H1 (cell line): ENCODE results near the gene VIT. TPM values are rescaled to one million over a fixed set of nuclear protein-coding genes. Genes with fewer than 3 reads are reported as not detected.

ENCODE experiments used
- CTCF ChIA-PET: fragments of 300-600 bp; sonication (Branson Sonifier 250); formaldehyde crosslinking; loops from one replicate; lab custom pipeline; 2021; ENCODE audit not compliant: partially characterized antibody; lab: Charles Lee
- POLR2A ChIA-PET: fragments of 300-600 bp; sonication (Branson Sonifier 250); formaldehyde crosslinking; loops from one replicate; lab custom pipeline; 2021; ENCODE audit warnings: inconsistent platforms; ENCODE audit not compliant: partially characterized antibody; lab: Charles Lee
- DNase-seq, 2 experiments: peaks; one replicate each; pipeline versions ENCODE4 v3.0.0 to v3.0.0-alpha.2; 2010 to 2022; ENCODE audit warnings: low spot score in 2 of 2, low read depth in 1 of 2, mixed read lengths in 1 of 2
- FAIRE-seq: peaks from 2 replicates; lab custom pipeline; 2011; peaks lifted over from hg19 to GRCh38; lab: Jason Lieb, UNC
- H2AFZ ChIP-seq: 2 replicates; pipeline ENCODE4 v1.8.1; 2012; ENCODE audit warnings: low read length, inconsistent platforms
- H2AK5ac ChIP-seq: 2 replicates; pipeline ENCODE4 v1.6.1; 2013; ENCODE audit warnings: low read depth, low read length
- H2BK120ac ChIP-seq: replicated peaks from 2 replicates; pipeline ENCODE3; 2013; ENCODE audit warnings: low read depth, low read length, inconsistent platforms
- H2BK12ac ChIP-seq: 2 replicates; pipeline ENCODE4 v1.6.1; 2013; ENCODE audit warnings: low read depth, low read length
- H2BK15ac ChIP-seq: 2 replicates; pipeline ENCODE4 v1.6.1; 2013; ENCODE audit warnings: low read length
- H2BK20ac ChIP-seq: 2 replicates; pipeline ENCODE4 v1.6.1; 2013; ENCODE audit warnings: low read length
- H2BK5ac ChIP-seq: 2 replicates; pipeline ENCODE4 v1.6.1; 2013; ENCODE audit warnings: low read depth, low read length
- H3K14ac ChIP-seq: 2 replicates; pipeline ENCODE4 v1.6.1; 2013; ENCODE audit warnings: inconsistent platforms; ENCODE audit not compliant: insufficient read length
- H3K18ac ChIP-seq: 2 replicates; pipeline ENCODE4 v1.6.1; 2013; ENCODE audit warnings: low read length; ENCODE audit errors: extremely low read depth
- H3K23ac ChIP-seq: 2 replicates; pipeline ENCODE4 v1.6.1; 2013; ENCODE audit warnings: inconsistent platforms; ENCODE audit not compliant: insufficient read length
- H3K23me2 ChIP-seq: 2 replicates; pipeline ENCODE4 v1.6.1; 2013; ENCODE audit warnings: low read depth, low read length
- H3K27ac ChIP-seq: 2 replicates; pipeline ENCODE4 v1.6.1; 2011; ENCODE audit warnings: low read depth, low read length, inconsistent platforms
- H3K27me3 ChIP-seq, 4 experiments: replicated peaks in 1 of 4; 1 replicate in 1 of 4; 2 replicates in 3 of 4; pipeline versions ENCODE4 v1.6.1 to v1.8.1; 2011 to 2013; ENCODE audit warnings: low read length in 3 of 4, mild to moderate bottlenecking in 3 of 4, inconsistent platforms in 2 of 4, mixed read lengths in 2 of 4, moderate library complexity in 1 of 4; ENCODE audit not compliant: control insufficient read depth in 3 of 4, insufficient read depth in 3 of 4; ENCODE audit errors: extremely low read depth in 1 of 4
- H3K36me3 ChIP-seq, 4 experiments: 2 replicates each; pipeline versions ENCODE4 v1.6.1 to v1.8.1; 2011 to 2013; ENCODE audit warnings: mild to moderate bottlenecking in 4 of 4, low read length in 3 of 4, moderate library complexity in 2 of 4, control low read depth in 1 of 4, inconsistent platforms in 1 of 4; ENCODE audit not compliant: insufficient read depth in 4 of 4, control insufficient read depth in 2 of 4
- H3K4ac ChIP-seq: replicated peaks from 2 replicates; pipeline ENCODE3; 2013; ENCODE audit warnings: low read length, low read depth, mixed read lengths, inconsistent platforms; ENCODE audit not compliant: insufficient read length
- H3K4me1 ChIP-seq, 4 experiments: replicated peaks in 1 of 4; 1 replicate in 1 of 4; 2 replicates in 3 of 4; pipeline versions ENCODE4 v1.6.1 to v1.8.1; 2011 to 2013; ENCODE audit warnings: low read length in 3 of 4, inconsistent platforms in 2 of 4, mixed read lengths in 1 of 4; ENCODE audit not compliant: insufficient read depth in 4 of 4, control insufficient read depth in 3 of 4
- H3K4me2 ChIP-seq, 2 experiments: 2 replicates each; pipeline versions ENCODE4 v1.6.1 to v1.8.1; 2011 to 2013; ENCODE audit warnings: low read depth in 2 of 2, low read length in 2 of 2, control low read depth in 1 of 2, inconsistent platforms in 1 of 2, mild to moderate bottlenecking in 1 of 2; ENCODE audit not compliant: insufficient read depth in 1 of 2
- H3K4me3 ChIP-seq, 4 experiments: fragments of 200-600, 300-600 bp in 1 of 4; sonication (generic), shearing (Covaris generic), sonication (Bioruptor Twin) in 1 of 4; 2 replicates each; pipeline versions ENCODE4 v1.5.1 to v1.8.1; 2011 to 2016; ENCODE audit warnings: low read length in 4 of 4, low read depth in 3 of 4, control low read depth in 2 of 4, inconsistent platforms in 2 of 4, mild to moderate bottlenecking in 2 of 4, mixed read lengths in 1 of 4, moderate library complexity in 1 of 4; ENCODE audit not compliant: insufficient read depth in 2 of 4; ENCODE audit errors: extremely low read depth in 1 of 4
- H3K56ac ChIP-seq: replicated peaks from 2 replicates; pipeline ENCODE3; 2013; ENCODE audit warnings: low read depth, mild to moderate bottlenecking, mixed read lengths, low read length, inconsistent platforms; ENCODE audit not compliant: insufficient read length
- H3K79me1 ChIP-seq: 2 replicates; pipeline ENCODE4 v1.6.1; 2013; ENCODE audit warnings: low read depth, low read length, control low read depth
- H3K79me2 ChIP-seq, 2 experiments: 2 replicates each; pipeline versions ENCODE4 v1.6.1 to v1.8.1; 2012 to 2013; ENCODE audit warnings: low read length in 2 of 2, mild to moderate bottlenecking in 2 of 2, inconsistent platforms in 1 of 2; ENCODE audit not compliant: insufficient read depth in 2 of 2, control insufficient read depth in 1 of 2
- H3K9ac ChIP-seq, 4 experiments: replicated peaks in 1 of 4; 1 replicate in 1 of 4; 2 replicates in 3 of 4; pipeline versions ENCODE4 v1.6.1 to v1.8.1; 2011 to 2013; ENCODE audit warnings: low read depth in 3 of 4, low read length in 3 of 4, control low read depth in 2 of 4, mild to moderate bottlenecking in 2 of 4, moderate library complexity in 2 of 4, inconsistent platforms in 1 of 4; ENCODE audit errors: extremely low read depth in 1 of 4
- H3K9me3 ChIP-seq, 2 experiments: 2 replicates each; pipeline versions ENCODE4 v1.6.1 to v1.8.1; 2012 to 2013; ENCODE audit warnings: mild to moderate bottlenecking in 2 of 2, moderate library complexity in 2 of 2, control low read depth in 1 of 2, inconsistent platforms in 1 of 2, low read depth in 1 of 2, low read length in 1 of 2, mixed read lengths in 1 of 2; ENCODE audit not compliant: insufficient read depth in 2 of 2
- H4K20me1 ChIP-seq, 2 experiments: replicated peaks in 1 of 2; 2 replicates each; pipeline versions ENCODE3 to v1.8.1; 2011 to 2013; ENCODE audit warnings: inconsistent platforms in 2 of 2, low read length in 2 of 2, mild to moderate bottlenecking in 1 of 2; ENCODE audit not compliant: insufficient read depth in 2 of 2, control insufficient read depth in 1 of 2
- H4K5ac ChIP-seq: 2 replicates; pipeline ENCODE4 v1.6.1; 2013; ENCODE audit warnings: low read length, low read depth, mixed read lengths, inconsistent platforms; ENCODE audit not compliant: insufficient read length
- H4K8ac ChIP-seq: 2 replicates; pipeline ENCODE4 v1.8.0; 2013; ENCODE audit warnings: mild to moderate bottlenecking, moderate library complexity, low read length, inconsistent platforms; ENCODE audit not compliant: insufficient read depth; ENCODE audit errors: extremely low read depth
- H4K91ac ChIP-seq: replicated peaks from 2 replicates; pipeline ENCODE3; 2013; ENCODE audit warnings: low read length, mixed read lengths, inconsistent platforms; ENCODE audit not compliant: insufficient read length
- CTCF ChIP-seq, 3 experiments: IDR thresholded peaks; 1 replicate in 2 of 3; 2 replicates in 1 of 3; pipeline versions ENCODE4 v1.5.1 to v1.6.1; 2011; ENCODE audit warnings: low read length in 3 of 3, mild to moderate bottlenecking in 3 of 3, inconsistent platforms in 2 of 3, low read depth in 1 of 3, moderate library complexity in 1 of 3; ENCODE audit not compliant: insufficient read depth in 1 of 3; ENCODE audit errors: control extremely low read depth in 1 of 3
- POLR2AphosphoS5 ChIP-seq: IDR thresholded peaks from 2 replicates; pipeline ENCODE4 v1.6.1; 2011; ENCODE audit warnings: low read depth, low read length
- RAD21 ChIP-seq, 2 experiments: IDR thresholded peaks in 1 of 2; conservative IDR thresholded peaks in 1 of 2; 2 replicates each; pipeline ENCODE4 v1.6.1; 2011; ENCODE audit warnings: low read depth in 2 of 2, low read length in 2 of 2, improper control_type of control experiment in 1 of 2, inconsistent platforms in 1 of 2, mild to moderate bottlenecking in 1 of 2, moderate library complexity in 1 of 2
- WGBS, 2 experiments: shearing (Covaris generic) in 1 of 2; methylation state at CpG; one replicate each; pipeline versions ENCODE4 v1.1.6 to v1.1.7; 2013 to 2015; ENCODE audit warnings: low lambda C conversion rate in 2 of 2, mixed read lengths in 2 of 2, inconsistent platforms in 1 of 2, low coverage in 1 of 2, missing lambda C conversion rate in 1 of 2; ENCODE audit not compliant: insufficient replicate concordance in 2 of 2, insufficient coverage in 1 of 2, insufficient read length in 1 of 2; ENCODE audit errors: extremely low coverage in 1 of 2, missing lambda C conversion rate in 1 of 2; 5-methylcytosine and 5-hydroxymethylcytosine counted together
- polyA plus RNA-seq, 7 experiments: library from polyadenylated mRNA; depleted of rRNA in 3 of 7; stranded (reverse) in 5 of 7; unstranded in 2 of 7; fragments of >200 nt in 5 of 7; fragments of 200-250 nt in 2 of 7; gene quantifications; 1 replicate in 5 of 7; 2 replicates in 1 of 7; 4 replicates in 1 of 7; pipeline versions ENCODE4 v1.2.1 to v1.2.3, GENCODE V29; 2011 to 2013; ENCODE audit warnings: missing spikeins in 2 of 7, mixed read lengths in 2 of 7
- total RNA-seq: library from RNA; stranded (reverse); fragmentation: NEBNext Ultra II Directional; extraction: Animal tissue kit (Norgen Biotek cat#: 25700); gene quantifications from 2 replicates; pipeline ENCODE4 v1.2.1, GENCODE V29; 2021

The VIT gene
- total and polyA plus RNA-seq, 2 of the 8 experiments (the other 6 are each of a cell fraction or from before 2014, with no cell fraction given) = 0.03 TPM; not detected in 1

- Histone ChIP-seq H4K20me1 (no peaks in the 10 kb centered on the region), H4K8ac (no peak overlapping the region), H2BK15ac (no peak overlapping the region), H3K23ac (no peak overlapping the region), H3K14ac (no peak overlapping the region), H3K18ac (no peak overlapping the region), H3K56ac (no peak overlapping the region), H2BK5ac (no peak overlapping the region), H3K79me1 (no peaks in the 10 kb centered on the region), H3K9me3 (no peaks in the 10 kb centered on the region), H3K4ac (no peak overlapping the region), H2AFZ (no peak overlapping the region), H2BK20ac (no peak overlapping the region), H3K36me3 (no peaks in the 10 kb centered on the region), H4K91ac (no peak overlapping the region), H2BK120ac (no peak overlapping the region), H2AK5ac (no peak overlapping the region), H4K5ac (no peak overlapping the region), H3K23me2 (no peaks in the 10 kb centered on the region; the same call in 1 of the 2 replicates), H3K4me3 (no peak overlapping the region), H3K4me2 (no peak overlapping the region), H3K9ac (no peak overlapping the region), H3K27me3 (no peaks in the 10 kb centered on the region; a peak in 1 of 7 replicates), H2BK12ac (no peak overlapping the region), H3K4me1 (peaks cover 1 to 3% (median 3%) of the 10 kb centered on the region in 4 experiments; a peak in 6 of 7 replicates), H3K27ac (no peak overlapping the region), H3K79me2 (no peaks in the 10 kb centered on the region)
- 74% methylated on average over 4 of the region's 4 CpGs; no CpG with 5 or more reads in 1 of the 2 experiments for WGBS, 2 experiments
- TF ChIP-seq CTCF (IDR thresholded peaks at IDR 0.05; ENCODE audit: control extremely low read depth in 1 of 3, insufficient read depth in 1 of 3, low read depth in 1 of 3, low read length in 3 of 3) (peak in 2 of 3 experiments; percentile 19 to 23; a peak in 2 of 4 replicates), POLR2AphosphoS5 (no peak), RAD21 (IDR thresholded peaks at IDR 0.05 in 1 of 2, conservative IDR thresholded peaks at IDR 0.05 in 1 of 2; ENCODE audit: low read depth in 2 of 2, low read length in 2 of 2) (peak; percentile 47 to 61)
- DNase-seq (peak in 1 of 2 experiments; percentile 40), FAIRE-seq (no peak)
- POLR2A ChIA-PET = no interaction called here
- CTCF ChIA-PET = interaction anchor here (0.6 to 3.3 kb wide), 12 partner anchors 8 to 724 kb away, joined by 3 to 19 read pairs (median 4); no protein-coding TSS in a partner anchor
These were observed 122.7 kb downstream of the VIT start for GRCh38 chr2:36819095-36819711.
